ENCODE measurements around the gene SH3BP2. TPM values are rescaled to one million over a fixed set of nuclear protein-coding genes. Genes with fewer than 3 reads are reported as not detected.

Gene SH3BP2
- polyA plus RNA-seq, 1 of the 3 experiments (the other 2 are of a cell fraction): 25.2 TPM

GRCh38 chr4:2829321-2829932, 36.5 kb downstream of the SH3BP2 start:
- peaks cover 0 to 30% of the 10 kb centered on the region in 2 experiments for H3K36me3 ChIP-seq (replicated peaks in 1 of 2; ENCODE audit: control insufficient read depth in 1 of 2, insufficient read depth in 2 of 2, low read length in 1 of 2)
- H3K9me2 ChIP-seq: no peaks in the 10 kb centered on the region
- peak; percentile 29 for DNase-seq
- 100% methylated on average over 8 of the region's 18 CpGs for whole genome bisulfite sequencing (ENCODE audit: low lambda C conversion rate)
- no peak overlapping the region for H3K4me3 ChIP-seq (ENCODE audit: low read depth in 2 of 2, low read length in 1 of 2)
- H3F3A ChIP-seq (replicated peaks; ENCODE audit: insufficient read depth): no peaks in the 10 kb centered on the region
- no peaks in the 10 kb centered on the region for H3K27me3 ChIP-seq (ENCODE audit: insufficient read depth)
- no peak overlapping the region for H3K4me2 ChIP-seq
- no peaks in the 10 kb centered on the region for H3K79me2 ChIP-seq (ENCODE audit: insufficient read depth)
- CTCF ChIA-PET: no interaction called here
- no peaks in the 10 kb centered on the region for H3K9me3 ChIP-seq
- no peak overlapping the region for H3K9ac ChIP-seq
- H4K20me1 ChIP-seq (ENCODE audit: insufficient read depth): no peaks in the 10 kb centered on the region
- H3K27ac ChIP-seq (ENCODE audit: low read depth in 2 of 2, low read length in 1 of 2): no peak overlapping the region
- H2AFZ ChIP-seq (ENCODE audit: low read depth): no peak overlapping the region
- TF ChIP-seq MAX (IDR thresholded peaks at IDR 0.05; ENCODE audit: low read depth) (no peak), SMC3 (IDR thresholded peaks at IDR 0.05; ENCODE audit: low read depth, low read length) (no peak), GABPA (IDR thresholded peaks at IDR 0.05; ENCODE audit: low read depth) (no peak), ZBTB33 (IDR thresholded peaks at IDR 0.05; ENCODE audit: borderline replicate concordance, low read depth) (no peak), YY1 (IDR thresholded peaks at IDR 0.05; ENCODE audit: low read depth) (no peak), FOXM1 (IDR thresholded peaks at IDR 0.05; ENCODE audit: low read depth) (no peak), NRF1 (IDR thresholded peaks at IDR 0.05; ENCODE audit: low read depth, low read length) (no peak), FOSL2 (IDR thresholded peaks at IDR 0.05; ENCODE audit: borderline replicate concordance, low read depth) (no peak), TAF1 (IDR thresholded peaks at IDR 0.05; ENCODE audit: borderline replicate concordance, low read depth, low read length) (no peak), CTCF (IDR thresholded peaks at IDR 0.05) (no peak), USF1 (IDR thresholded peaks at IDR 0.05; ENCODE audit: borderline replicate concordance, low read depth) (no peak), CHD2 (IDR thresholded peaks at IDR 0.05; ENCODE audit: low read length, partially characterized antibody) (no peak), REST (IDR thresholded peaks at IDR 0.05; ENCODE audit: low read depth, low read length) (no peak)
- no peaks in the 10 kb centered on the region; a peak in 1 of 4 replicates for H3K4me1 ChIP-seq (ENCODE audit: control insufficient read depth in 1 of 2, insufficient read depth in 2 of 2, low read depth in 1 of 2, low read length in 1 of 2)
- POLR2A ChIA-PET: no interaction called here

Measured in SK-N-SH (cell line).